HS-27A (cell line): ENCODE measurements around the gene LRRC8D.
"Not testable (repeated sequence)": the region's sequence is repeated elsewhere in the genome, so short reads cannot be mapped to it uniquely, and the experiment has no call there.

Experiments used
- DNase-seq: peaks from one replicate; pipeline ENCODE4 v3.0.0-alpha.2; 2012; ENCODE audit warnings: low read depth, missing footprints

LRRC8D gene

GRCh38 chr1:89913353-89914095, 92.7 kb downstream of the LRRC8D start:
- DNase-seq = no peak

DNA sequence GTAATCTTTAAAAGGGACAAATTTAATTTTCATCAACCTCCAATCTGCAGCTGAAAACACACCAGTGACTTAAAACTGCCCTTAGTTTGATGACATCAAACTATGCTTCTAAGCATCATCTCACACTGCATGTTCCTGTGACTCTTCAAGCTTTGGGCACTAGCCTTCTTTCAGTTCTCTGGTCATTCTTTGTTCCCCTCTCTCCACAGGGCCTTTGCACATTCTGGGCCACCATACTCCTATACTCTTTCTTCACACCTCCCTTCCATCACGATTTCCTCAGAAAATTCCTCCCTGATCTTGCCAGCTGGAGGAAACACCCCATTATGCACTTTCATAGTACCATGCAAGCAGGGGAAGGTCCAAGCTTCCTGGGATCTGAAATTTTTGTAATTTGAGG, 96.5 kb downstream of the LRRC8D start:
- no peak for DNase-seq

DNA sequence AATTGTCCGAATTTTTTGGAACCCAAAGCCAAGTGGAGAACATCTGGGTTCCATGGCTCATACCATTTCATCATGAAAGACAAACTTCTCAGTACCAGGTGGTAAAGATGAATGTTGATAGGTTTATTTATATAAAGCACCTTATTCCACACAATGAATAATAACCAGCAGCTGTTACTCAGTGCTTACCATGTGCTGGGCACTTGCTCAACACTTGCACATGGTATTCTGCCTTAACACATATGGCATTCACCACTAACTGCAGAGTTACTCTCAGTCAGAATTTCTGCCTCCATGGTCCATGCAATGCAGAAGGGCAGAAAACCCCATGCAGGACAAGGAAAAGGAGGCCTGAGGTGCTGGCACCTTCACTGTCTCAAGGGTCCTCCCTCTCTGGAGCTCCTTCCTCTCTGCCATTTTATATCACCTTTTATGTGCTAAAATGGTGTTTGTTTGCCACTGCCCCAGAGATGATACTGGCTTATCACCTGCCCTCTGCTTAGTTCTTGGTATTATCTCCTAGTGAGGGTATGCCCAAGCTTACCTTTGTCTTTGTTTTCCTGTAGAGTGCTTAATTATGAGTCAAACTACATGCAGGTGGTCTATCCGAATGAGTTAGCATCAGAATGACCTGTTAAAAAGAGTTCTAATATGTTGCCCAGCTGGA, 97.4 kb downstream of the LRRC8D start:
- no peak for DNase-seq

DNA sequence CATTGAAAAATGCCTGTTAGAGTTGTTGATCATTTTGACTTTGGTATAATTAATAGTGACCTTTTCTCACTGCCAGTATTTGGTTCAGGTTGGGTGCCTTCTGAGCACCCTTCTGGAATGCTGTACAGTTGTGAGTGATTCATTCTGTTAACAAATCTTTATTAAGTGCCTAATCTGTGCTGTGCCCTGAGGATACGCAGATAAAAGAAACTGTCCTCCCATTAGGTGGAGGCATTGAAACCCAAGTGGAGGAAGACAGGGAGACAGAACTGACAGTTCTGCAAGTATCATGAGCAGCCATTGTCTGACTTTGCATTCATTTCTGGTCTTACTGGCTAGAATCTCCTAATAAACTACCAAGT, 97.9 kb downstream of the LRRC8D start:
- DNase-seq = no peak

DNA sequence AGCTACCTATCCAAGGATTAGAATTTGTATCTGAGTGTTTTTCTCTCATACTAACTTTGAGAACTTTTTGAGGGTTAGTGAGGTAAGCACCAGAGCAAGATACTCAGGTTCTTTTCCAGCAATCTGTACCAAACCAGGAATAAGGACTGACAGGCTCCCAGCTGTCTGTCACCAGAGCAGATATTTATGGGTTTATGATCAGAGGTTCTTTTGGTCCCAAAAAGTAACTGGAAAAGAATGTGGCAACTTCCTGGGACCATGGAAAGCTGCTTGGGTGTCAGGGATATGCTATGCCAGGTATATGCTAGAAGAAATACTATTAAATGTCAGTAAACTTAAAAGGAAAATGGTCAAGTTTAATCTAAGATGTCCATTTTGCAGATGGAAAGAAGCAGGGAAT, 98.3 kb downstream of the LRRC8D start:
- DNase-seq = no peak

DNA sequence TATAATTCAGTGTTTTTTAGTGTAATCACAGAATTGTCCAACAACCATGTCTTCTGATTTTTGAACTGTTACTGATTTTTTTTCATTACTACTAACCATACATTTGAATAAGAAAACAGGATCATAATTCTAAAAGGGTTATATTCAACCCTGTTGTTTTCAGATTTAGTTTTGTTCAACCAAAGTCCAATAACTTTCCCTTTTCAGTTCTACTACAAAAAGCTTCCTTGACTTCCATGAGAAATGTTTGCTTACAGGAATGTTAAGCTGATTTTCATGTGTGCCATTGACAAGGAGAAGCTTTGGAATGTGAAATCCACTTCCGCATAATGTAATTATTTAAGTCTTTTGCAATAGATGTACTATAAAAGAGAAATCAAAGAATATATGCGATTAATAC, 102.1 kb downstream of the LRRC8D start:
- DNase-seq = no peak

- DNase-seq = no peak
Observed at GRCh38 chr1:89923517-89923916, 102.7 kb downstream of the LRRC8D start.

DNA sequence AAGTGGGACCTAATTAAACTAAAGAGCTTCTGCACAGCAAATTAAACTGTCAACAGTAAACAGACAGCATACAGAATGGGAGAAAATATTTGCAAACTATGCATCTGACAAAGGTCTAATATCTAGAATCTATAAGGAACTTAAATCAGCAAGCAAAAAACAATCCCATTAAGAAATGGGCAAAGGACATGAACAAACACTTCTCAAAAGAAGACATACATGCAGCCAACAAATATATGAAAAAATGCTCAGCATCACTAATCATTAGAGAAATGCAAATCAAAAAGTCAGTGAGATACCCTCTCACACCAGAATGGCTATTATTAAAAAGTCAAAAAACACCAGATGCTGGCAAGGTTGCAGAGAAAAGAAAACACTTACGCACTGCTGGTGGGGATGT, 103.2 kb downstream of the LRRC8D start:
- not testable (repeated sequence) for DNase-seq

DNA sequence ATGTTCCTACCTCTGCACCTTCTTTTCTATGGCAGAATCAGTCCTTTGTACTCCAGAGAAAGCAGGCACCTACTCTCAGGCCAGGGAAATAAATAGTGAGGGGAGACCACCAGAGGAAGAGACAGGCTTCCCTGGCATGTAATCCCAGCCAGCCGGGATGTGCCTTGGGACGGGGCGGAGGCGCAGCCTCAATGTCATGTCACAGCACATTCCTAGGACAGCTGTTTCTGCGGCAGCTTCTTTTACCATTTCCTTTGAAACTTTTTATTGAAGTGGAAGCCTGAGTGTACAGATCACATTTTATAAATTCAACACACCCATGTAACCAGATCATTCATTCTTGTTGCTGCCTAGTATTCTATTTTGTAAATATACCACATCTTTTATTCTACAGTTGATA, 106.2 kb downstream of the LRRC8D start:
- DNase-seq = no peak

GRCh38 chr1:89927478-89927877, 106.6 kb downstream of the LRRC8D start:
- DNase-seq = no peak

DNA sequence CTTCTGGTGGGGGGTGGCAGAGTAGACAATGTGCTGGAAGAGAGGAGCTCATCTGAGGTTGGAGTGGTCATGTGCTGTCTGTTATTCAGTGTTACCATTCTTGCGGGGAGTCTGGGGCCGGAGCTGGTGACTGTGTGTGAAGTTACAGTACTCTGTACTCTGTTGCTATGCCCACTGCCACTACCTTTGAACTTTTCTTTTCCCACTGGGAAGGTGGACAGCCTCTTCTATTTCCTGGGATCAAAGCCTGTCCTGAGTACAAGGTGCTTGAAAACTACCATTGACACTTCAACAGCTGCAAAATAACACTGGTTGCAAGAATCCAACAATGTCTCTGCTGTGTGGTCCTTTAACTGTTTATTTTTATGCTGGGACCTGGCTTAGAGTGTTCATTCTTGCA, 107.7 kb downstream of the LRRC8D start:
- no peak for DNase-seq

GRCh38 chr1:89929467-89930063, 108.7 kb downstream of the LRRC8D start:
- DNase-seq = no peak

GRCh38 chr1:89930579-89930978, 109.7 kb downstream of the LRRC8D start:
- DNase-seq = no peak

DNA sequence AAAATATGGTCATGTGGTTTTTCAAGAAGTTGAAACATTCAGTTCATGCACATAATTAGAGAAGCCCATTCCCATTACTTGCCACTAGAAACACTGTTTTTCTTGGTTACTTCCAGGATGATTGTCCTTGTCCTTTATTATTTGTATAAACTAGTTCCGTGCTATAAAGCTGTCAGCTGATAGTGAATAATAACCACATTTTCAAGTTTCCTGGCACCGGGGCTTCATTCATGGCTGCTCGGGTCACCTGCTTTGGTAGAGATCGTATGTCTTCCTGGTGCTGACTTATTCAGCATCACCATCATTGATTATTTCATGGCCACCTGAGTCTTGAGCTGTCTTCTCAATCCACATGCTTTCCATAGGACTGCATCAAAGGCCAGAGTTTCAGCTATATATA, 111.1 kb downstream of the LRRC8D start:
- DNase-seq = no peak

DNA sequence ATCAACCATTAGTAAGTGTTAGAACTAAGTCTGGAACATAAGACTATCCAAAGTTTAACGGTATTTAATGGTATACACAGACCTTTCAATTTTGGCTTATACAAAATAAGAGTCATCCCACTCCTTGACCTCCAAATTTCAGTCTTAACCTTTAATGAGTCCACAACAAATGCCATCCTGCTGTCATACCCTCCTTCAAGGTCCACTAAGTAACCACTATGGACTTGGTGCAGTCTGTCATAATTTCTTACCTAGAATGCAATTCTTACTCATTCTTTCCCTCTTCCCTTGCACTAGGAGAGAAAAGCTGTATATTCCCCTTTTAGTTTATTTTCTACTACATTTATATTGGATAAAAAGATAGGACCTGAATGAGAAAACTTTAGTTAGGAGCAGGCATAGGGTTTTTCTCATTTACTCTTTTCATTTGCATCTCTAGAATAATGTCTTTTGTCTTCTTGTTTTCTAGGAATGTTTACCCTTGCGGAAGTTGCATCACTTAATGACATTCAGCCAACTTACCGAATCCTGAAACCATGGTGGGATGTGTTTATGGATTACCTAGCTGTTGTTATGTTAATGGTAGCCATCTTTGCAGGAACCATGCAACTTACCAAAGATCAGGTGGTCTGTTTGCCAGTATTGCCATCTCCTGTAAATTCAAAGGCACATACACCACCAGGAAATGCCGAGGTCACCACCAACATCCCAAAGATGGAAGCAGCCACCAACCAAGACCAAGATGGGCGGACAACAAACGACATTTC, 111.9 kb downstream of the LRRC8D start:
- DNase-seq = no peak

GRCh38 chr1:89934461-89934860, 113.6 kb downstream of the LRRC8D start:
- no peak for DNase-seq

GRCh38 chr1:89935235-89935634, 114.4 kb downstream of the LRRC8D start:
- no peak for DNase-seq

DNA sequence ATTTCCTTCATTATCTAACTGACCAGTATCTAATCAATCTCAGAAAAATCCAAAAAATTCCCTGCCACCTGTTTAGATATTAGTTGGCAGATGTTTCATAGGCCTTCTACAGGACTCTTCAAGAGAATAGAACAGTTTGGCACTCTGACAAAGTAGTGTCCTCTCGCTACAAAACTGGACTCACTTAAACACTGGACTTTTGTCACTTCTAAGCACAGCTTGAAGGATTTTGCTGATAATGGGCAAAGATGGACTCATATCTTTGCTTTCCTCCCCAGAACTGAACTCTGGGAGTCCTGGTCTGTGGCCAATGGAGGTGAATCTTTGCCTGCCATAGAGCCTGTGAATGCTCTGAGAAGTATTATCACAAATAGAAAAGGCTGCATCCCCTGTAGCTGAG, 115.9 kb downstream of the LRRC8D start:
- DNase-seq = no peak

GRCh38 chr1:89938171-89939055, 117.6 kb downstream of the LRRC8D start:
- DNase-seq = no peak

DNA sequence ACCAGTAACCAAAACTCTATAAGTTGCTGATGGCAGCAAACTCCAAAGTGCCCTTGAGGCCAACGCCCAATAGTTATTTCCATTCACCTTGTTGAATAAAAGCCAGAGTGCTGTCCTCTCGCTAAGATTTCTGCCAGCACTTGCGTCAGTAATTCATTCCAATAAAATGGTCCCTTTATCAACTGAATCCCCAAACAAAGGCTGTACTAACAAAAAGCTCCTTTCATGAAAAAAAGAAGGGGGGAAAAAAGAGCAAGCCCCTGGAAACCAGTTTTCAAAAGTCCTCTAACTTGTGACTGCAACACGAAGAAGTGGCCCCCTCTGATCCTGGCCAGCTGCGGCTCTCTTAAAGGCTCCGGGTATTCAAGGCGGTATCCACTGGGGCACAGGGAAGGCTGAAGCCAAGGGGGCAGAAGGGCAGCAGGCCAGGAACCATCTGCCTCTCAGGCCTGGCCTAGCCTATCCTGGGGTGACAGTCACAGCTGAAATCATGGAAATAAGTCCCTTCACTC, 118.3 kb downstream of the LRRC8D start:
- no peak for DNase-seq

DNA sequence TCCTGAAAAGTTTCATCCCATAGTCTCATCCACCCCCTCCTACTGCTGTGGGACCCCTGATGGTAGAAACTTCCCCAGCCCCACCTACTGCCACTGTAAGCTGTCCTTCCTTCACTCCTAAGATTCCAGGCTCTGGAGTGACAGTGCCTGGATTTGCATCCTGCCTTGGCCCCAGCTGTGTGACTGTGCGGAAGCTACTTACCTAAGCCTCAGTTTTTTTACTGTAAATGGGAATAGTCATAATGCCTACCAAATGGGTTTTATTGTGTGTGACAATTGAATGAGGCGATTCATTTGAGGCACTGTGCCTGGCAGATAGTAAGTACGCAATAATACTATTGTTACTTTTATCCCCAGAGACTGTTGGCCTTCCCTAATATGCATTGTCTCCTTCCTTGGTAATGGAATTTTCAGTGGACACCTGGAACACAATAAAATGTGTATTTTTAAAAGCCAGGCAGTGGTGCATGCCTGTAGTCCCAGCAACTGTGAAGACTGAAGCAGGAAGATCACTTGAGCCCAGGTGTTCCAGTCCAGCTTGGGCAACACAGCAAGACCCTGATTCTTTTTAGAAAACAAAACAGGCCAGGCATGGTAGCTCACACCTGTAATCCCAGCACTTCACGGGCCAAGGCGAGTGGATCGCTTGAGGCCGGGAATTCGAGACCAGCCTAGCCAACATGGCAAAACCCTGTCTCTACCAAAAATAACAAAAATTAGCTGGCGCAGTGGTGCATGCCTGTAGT, 119.0 kb downstream of the LRRC8D start:
- no peak for DNase-seq
